Measurements from ENCODE around the gene SLC24A3.

SLC24A3 gene

GRCh38 chr20:19495905-19496703 lies 283.7 kb downstream of the SLC24A3 start:
- no peak for TF ChIP-seq CTCF (IDR thresholded peaks at IDR 0.05; ENCODE audit: unreplicated experiment in 3 of 3)
- peaks cover 29% of the 10 kb centered on the region for H3K4me1 Mint-ChIP-seq
- no peaks in the 10 kb centered on the region for H3K9me3 Mint-ChIP-seq
- H3K4me3 Mint-ChIP-seq = no peak overlapping the region
- peaks cover 13% of the 10 kb centered on the region for H3K27me3 Mint-ChIP-seq (ENCODE audit: low read depth)
- H3K27ac Mint-ChIP-seq = no peak overlapping the region
- no peaks in the 10 kb centered on the region for H3K36me3 Mint-ChIP-seq (ENCODE audit: low read depth)

GRCh38 chr20:19497064-19497463 lies 284.6 kb downstream of the SLC24A3 start:
- Mint-ChIP-seq H3K4me3 (no peak overlapping the region), H3K36me3 (ENCODE audit: low read depth) (no peaks in the 10 kb centered on the region), H3K27ac (no peak overlapping the region), H3K4me1 (peaks cover 36% of the 10 kb centered on the region), H3K27me3 (ENCODE audit: low read depth) (peaks cover 13% of the 10 kb centered on the region), H3K9me3 (no peaks in the 10 kb centered on the region)
- no peak for TF ChIP-seq CTCF (IDR thresholded peaks at IDR 0.05; ENCODE audit: unreplicated experiment in 3 of 3)

GRCh38 chr20:19498756-19499155 lies 286.3 kb downstream of the SLC24A3 start:
- no peak for TF ChIP-seq CTCF (IDR thresholded peaks at IDR 0.05; ENCODE audit: unreplicated experiment in 3 of 3)
- no peak overlapping the region for H3K4me3 Mint-ChIP-seq
- H3K27ac Mint-ChIP-seq = no peak overlapping the region
- H3K9me3 Mint-ChIP-seq = no peaks in the 10 kb centered on the region
- peaks cover 10% of the 10 kb centered on the region for H3K27me3 Mint-ChIP-seq (ENCODE audit: low read depth)
- no peaks in the 10 kb centered on the region for H3K36me3 Mint-ChIP-seq (ENCODE audit: low read depth)
- peaks cover 44% of the 10 kb centered on the region for H3K4me1 Mint-ChIP-seq

- Mint-ChIP-seq H3K27ac (peak overlapping the region; percentile 32 to 65 (median 43)), H3K36me3 (ENCODE audit: low read depth) (no peaks in the 10 kb centered on the region), H3K4me3 (peak overlapping the region in 1 of 3 experiments; percentile 57), H3K4me1 (peaks cover 43% of the 10 kb centered on the region), H3K9me3 (no peaks in the 10 kb centered on the region), H3K27me3 (ENCODE audit: low read depth) (peaks cover 4% of the 10 kb centered on the region)
- no peak for TF ChIP-seq CTCF (IDR thresholded peaks at IDR 0.05; ENCODE audit: unreplicated experiment in 3 of 3)
These were observed 289.2 kb downstream of the SLC24A3 start for GRCh38 chr20:19501476-19502115.

- TF ChIP-seq CTCF (IDR thresholded peaks at IDR 0.05; ENCODE audit: unreplicated experiment in 3 of 3) = no peak
- Mint-ChIP-seq H3K4me3 (no peak overlapping the region), H3K4me1 (peaks cover 43% of the 10 kb centered on the region), H3K9me3 (no peaks in the 10 kb centered on the region), H3K27me3 (ENCODE audit: low read depth) (peaks cover 4% of the 10 kb centered on the region), H3K36me3 (ENCODE audit: low read depth) (no peaks in the 10 kb centered on the region), H3K27ac (peak overlapping the region; percentile 32 to 65 (median 43))
These were observed 289.7 kb downstream of the SLC24A3 start for GRCh38 chr20:19502169-19502568.

Measured in nephron (organoid).